ENCODE measurements around the gene KL.

Gene KL

GRCh38 chr13:33014291-33014690 is 1.9 kb upstream of the KL start:
- H3K4ac ChIP-seq (ENCODE audit: low read length), result no peak overlapping the region
- WGBS, 2 donors (ENCODE audit: extremely low coverage in 2 of 2, insufficient read length in 2 of 2, insufficient replicate concordance in 1 of 2), result no CpG with 5 or more reads among the region's 4 CpGs

GRCh38 chr13:33015241-33015668 is 968 bp upstream of the KL start:
- Histone ChIP-seq H2BK12ac (ENCODE audit: low read length) (no peak overlapping the region), H4K91ac (ENCODE audit: low read depth, low read length, poor library complexity) (no peak overlapping the region), H2BK120ac (ENCODE audit: low read depth, low read length) (no peak overlapping the region), H3K79me1 (ENCODE audit: low read depth, low read length) (no peaks in the 10 kb centered on the region), H3K27ac (replicated peaks; ENCODE audit: low read length) (no peak overlapping the region), H3K4me1 (ENCODE audit: control insufficient read depth in 2 of 2, insufficient read depth in 1 of 2, low read depth in 1 of 2, low read length in 2 of 2) (peaks cover 0 to 6% of the 10 kb centered on the region in 2 donors), H3K18ac (ENCODE audit: low read length) (no peak overlapping the region), H3K23ac (ENCODE audit: low read depth, low read length, poor library complexity) (no peak overlapping the region), H2BK15ac (ENCODE audit: low read length) (no peak overlapping the region), H2AFZ (ENCODE audit: low read length) (no peak overlapping the region), H3K4me3 (ENCODE audit: low read length in 2 of 2) (no peak overlapping the region), H2AK5ac (ENCODE audit: low read depth, low read length) (no peak overlapping the region), H2BK5ac (ENCODE audit: low read length) (no peak overlapping the region), H4K8ac (ENCODE audit: low read depth, low read length) (no peak overlapping the region), H3K4me2 (ENCODE audit: insufficient read depth, low read length, poor library complexity, severe bottlenecking) (no peak overlapping the region), H3K4ac (ENCODE audit: low read length) (no peak overlapping the region), H3K14ac (ENCODE audit: low read length) (no peak overlapping the region), H3K9ac (ENCODE audit: low read depth, low read length, poor library complexity) (no peak overlapping the region), H3K27me3 (ENCODE audit: control insufficient read depth in 3 of 3, insufficient read depth in 3 of 3, low read depth in 1 of 3, low read length in 3 of 3) (peaks cover 12 to 68% (median 28%) of the 10 kb centered on the region in 3 experiments), H3K36me3 (replicated peaks in 1 of 2; ENCODE audit: control insufficient read depth in 2 of 2, insufficient read depth in 2 of 2, low read length in 2 of 2) (no peaks in the 10 kb centered on the region), H3K9me3 (replicated peaks in 1 of 2; ENCODE audit: control insufficient read depth in 2 of 2, insufficient read depth in 1 of 2, low read depth in 1 of 2, low read length in 2 of 2) (peaks cover 0 to 24% of the 10 kb centered on the region in 2 donors)
- no peak for DNase-seq (ENCODE audit: low spot score)
- WGBS, 2 donors (ENCODE audit: extremely low coverage in 2 of 2, insufficient read length in 2 of 2, insufficient replicate concordance in 1 of 2), result no CpG with 5 or more reads among the region's 8 CpGs

More at GRCh38 chr13:33014291-33014690, 1.9 kb upstream of the KL start:
- Histone ChIP-seq H3K18ac (ENCODE audit: low read length) (no peak overlapping the region), H2BK15ac (ENCODE audit: low read length) (no peak overlapping the region), H3K36me3 (replicated peaks in 1 of 2; ENCODE audit: control insufficient read depth in 2 of 2, insufficient read depth in 2 of 2, low read length in 2 of 2) (no peaks in the 10 kb centered on the region), H3K27ac (replicated peaks; ENCODE audit: low read length) (no peak overlapping the region), H3K9ac (ENCODE audit: low read depth, low read length, poor library complexity) (no peak overlapping the region), H3K79me1 (ENCODE audit: low read depth, low read length) (no peaks in the 10 kb centered on the region), H2BK120ac (ENCODE audit: low read depth, low read length) (no peak overlapping the region), H2BK12ac (ENCODE audit: low read length) (no peak overlapping the region), H2BK5ac (ENCODE audit: low read length) (no peak overlapping the region), H3K4me2 (ENCODE audit: insufficient read depth, low read length, poor library complexity, severe bottlenecking) (no peak overlapping the region), H3K4me1 (ENCODE audit: control insufficient read depth in 2 of 2, insufficient read depth in 1 of 2, low read depth in 1 of 2, low read length in 2 of 2) (peaks cover 0 to 6% of the 10 kb centered on the region in 2 donors), H2AFZ (ENCODE audit: low read length) (no peak overlapping the region), H3K27me3 (ENCODE audit: control insufficient read depth in 3 of 3, insufficient read depth in 3 of 3, low read depth in 1 of 3, low read length in 3 of 3) (peaks cover 12 to 59% (median 28%) of the 10 kb centered on the region in 3 experiments), H3K14ac (ENCODE audit: low read length) (no peak overlapping the region), H4K8ac (ENCODE audit: low read depth, low read length) (no peak overlapping the region), H2AK5ac (ENCODE audit: low read depth, low read length) (no peak overlapping the region), H4K91ac (ENCODE audit: low read depth, low read length, poor library complexity) (no peak overlapping the region), H3K9me3 (replicated peaks in 1 of 2; ENCODE audit: control insufficient read depth in 2 of 2, insufficient read depth in 1 of 2, low read depth in 1 of 2, low read length in 2 of 2) (peaks cover 0 to 29% of the 10 kb centered on the region in 2 donors), H3K23ac (ENCODE audit: low read depth, low read length, poor library complexity) (no peak overlapping the region), H3K4me3 (ENCODE audit: low read length in 2 of 2) (no peak overlapping the region)
- no peak for DNase-seq (ENCODE audit: low spot score)

- no peak overlapping the region for H3K9ac ChIP-seq (ENCODE audit: low read depth, low read length, poor library complexity)
Measured at GRCh38 chr13:33015791-33016323, 366 bp upstream of the KL start.

GRCh38 chr13:33017323-33017929 is 1.2 kb downstream of the KL start:
- no peak overlapping the region for H3K9ac ChIP-seq (ENCODE audit: low read depth, low read length, poor library complexity)
- H2BK15ac ChIP-seq (ENCODE audit: low read length), result peak overlapping the region; percentile 64
- peaks cover 12 to 83% (median 28%) of the 10 kb centered on the region in 3 experiments for H3K27me3 ChIP-seq (ENCODE audit: control insufficient read depth in 3 of 3, insufficient read depth in 3 of 3, low read depth in 1 of 3, low read length in 3 of 3)
- H3K4me2 ChIP-seq (ENCODE audit: insufficient read depth, low read length, poor library complexity, severe bottlenecking), result peak overlapping the region; percentile 95
- no peak overlapping the region for H3K4ac ChIP-seq (ENCODE audit: low read length)
- no peak overlapping the region for H4K8ac ChIP-seq (ENCODE audit: low read depth, low read length)
- no peaks in the 10 kb centered on the region for H3K79me1 ChIP-seq (ENCODE audit: low read depth, low read length)
- peak overlapping the region in 1 of 2 donors; percentile 80 for H3K4me3 ChIP-seq (ENCODE audit: low read length in 2 of 2)
- H3K9me3 ChIP-seq (replicated peaks in 1 of 2; ENCODE audit: control insufficient read depth in 2 of 2, insufficient read depth in 1 of 2, low read depth in 1 of 2, low read length in 2 of 2), result peaks cover 0 to 24% of the 10 kb centered on the region in 2 donors
- no peak overlapping the region for H3K14ac ChIP-seq (ENCODE audit: low read length)
- H3K23ac ChIP-seq (ENCODE audit: low read depth, low read length, poor library complexity), result no peak overlapping the region
- H3K36me3 ChIP-seq (replicated peaks in 1 of 2; ENCODE audit: control insufficient read depth in 2 of 2, insufficient read depth in 2 of 2, low read length in 2 of 2), result no peaks in the 10 kb centered on the region
- peak overlapping the region; percentile 73 for H2AFZ ChIP-seq (ENCODE audit: low read length)
- no peak overlapping the region for H4K91ac ChIP-seq (ENCODE audit: low read depth, low read length, poor library complexity)
- peak overlapping the region; percentile 89 for H3K18ac ChIP-seq (ENCODE audit: low read length)
- DNase-seq (ENCODE audit: low spot score), result no peak
- peak overlapping the region; percentile 75 for H2BK12ac ChIP-seq (ENCODE audit: low read length)
- no peak overlapping the region for H2AK5ac ChIP-seq (ENCODE audit: low read depth, low read length)
- peaks cover 0 to 6% of the 10 kb centered on the region in 2 donors for H3K4me1 ChIP-seq (ENCODE audit: control insufficient read depth in 2 of 2, insufficient read depth in 1 of 2, low read depth in 1 of 2, low read length in 2 of 2)
- peak overlapping the region; percentile 93 for H2BK5ac ChIP-seq (ENCODE audit: low read length)
- no peak overlapping the region for H3K27ac ChIP-seq (replicated peaks; ENCODE audit: low read length)
- WGBS, 2 donors (ENCODE audit: extremely low coverage in 2 of 2, insufficient read length in 2 of 2, insufficient replicate concordance in 1 of 2), result no CpG with 5 or more reads among the region's 15 CpGs
- peak overlapping the region; percentile 37 for H2BK120ac ChIP-seq (ENCODE audit: low read depth, low read length)

More at GRCh38 chr13:33015791-33016323, 366 bp upstream of the KL start:
- Histone ChIP-seq H2AK5ac (ENCODE audit: low read depth, low read length) (no peak overlapping the region), H3K27ac (replicated peaks; ENCODE audit: low read length) (no peak overlapping the region), H3K9me3 (replicated peaks in 1 of 2; ENCODE audit: control insufficient read depth in 2 of 2, insufficient read depth in 1 of 2, low read depth in 1 of 2, low read length in 2 of 2) (peaks cover 0 to 24% of the 10 kb centered on the region in 2 donors), H3K4ac (ENCODE audit: low read length) (no peak overlapping the region), H3K4me3 (ENCODE audit: low read length in 2 of 2) (peak overlapping the region in 1 of 2 donors; percentile 72), H4K8ac (ENCODE audit: low read depth, low read length) (no peak overlapping the region), H3K4me2 (ENCODE audit: insufficient read depth, low read length, poor library complexity, severe bottlenecking) (peak overlapping the region; percentile 95), H4K91ac (ENCODE audit: low read depth, low read length, poor library complexity) (no peak overlapping the region), H3K27me3 (ENCODE audit: control insufficient read depth in 3 of 3, insufficient read depth in 3 of 3, low read depth in 1 of 3, low read length in 3 of 3) (peaks cover 12 to 74% (median 28%) of the 10 kb centered on the region in 3 experiments), H3K36me3 (replicated peaks in 1 of 2; ENCODE audit: control insufficient read depth in 2 of 2, insufficient read depth in 2 of 2, low read length in 2 of 2) (no peaks in the 10 kb centered on the region), H3K23ac (ENCODE audit: low read depth, low read length, poor library complexity) (no peak overlapping the region), H2BK5ac (ENCODE audit: low read length) (no peak overlapping the region), H2BK15ac (ENCODE audit: low read length) (no peak overlapping the region), H2BK120ac (ENCODE audit: low read depth, low read length) (no peak overlapping the region), H3K4me1 (ENCODE audit: control insufficient read depth in 2 of 2, insufficient read depth in 1 of 2, low read depth in 1 of 2, low read length in 2 of 2) (peaks cover 0 to 6% of the 10 kb centered on the region in 2 donors), H2BK12ac (ENCODE audit: low read length) (peak overlapping the region; percentile 22), H3K14ac (ENCODE audit: low read length) (no peak overlapping the region), H2AFZ (ENCODE audit: low read length) (peak overlapping the region; percentile 82), H3K79me1 (ENCODE audit: low read depth, low read length) (no peaks in the 10 kb centered on the region), H3K18ac (ENCODE audit: low read length) (peak overlapping the region; percentile 84)
- no CpG with 5 or more reads among the region's 52 CpGs for WGBS, 2 donors (ENCODE audit: extremely low coverage in 2 of 2, insufficient read length in 2 of 2, insufficient replicate concordance in 1 of 2)
- no peak for DNase-seq (ENCODE audit: low spot score)
